Hematopoietic multipotent progenitor cell treated with erythropoietin and hydrocortisone succinate and interleukin-3 and kit ligand, for 4 days (in vitro differentiated cells): ENCODE measurements around the gene CLDN16.
A peak's percentile ranks its signal among the peaks of the same experiment; 100 is the strongest.

Experiments
- DNase-seq: peaks from one replicate; pipeline ENCODE4 v3.0.0-alpha.2; 2015

CLDN16 gene

GRCh38 chr3:190387578-190388213 lies at the start of gene CLDN16:
CLDN16 (plus strand) TSS chr3:190388163; CDS start chr3:190388330, 167 bp downstream.
- DNase-seq = no peak

- DNase-seq = peak; percentile 84
Measured at GRCh38 chr3:190338717-190339116, 49.2 kb upstream of the CLDN16 start.

GRCh38 chr3:190339130-190339529 lies 48.8 kb upstream of the CLDN16 start:
- DNase-seq = peak; percentile 49

GRCh38 chr3:190340071-190340470 lies 47.9 kb upstream of the CLDN16 start:
- DNase-seq = no peak

- DNase-seq = peak; percentile 91
Measured at GRCh38 chr3:190345027-190345821, 42.7 kb upstream of the CLDN16 start.

- DNase-seq = no peak
Measured at GRCh38 chr3:190345878-190346277, 42.1 kb upstream of the CLDN16 start.

- no peak for DNase-seq
Measured at GRCh38 chr3:190346541-190346940, 41.4 kb upstream of the CLDN16 start.

- no peak for DNase-seq
Measured at GRCh38 chr3:190352861-190353457, 35.0 kb upstream of the CLDN16 start.

- DNase-seq = no peak
Measured at GRCh38 chr3:190356246-190356645, 31.7 kb upstream of the CLDN16 start.

- no peak for DNase-seq
Measured at GRCh38 chr3:190357468-190357867, 30.5 kb upstream of the CLDN16 start.

GRCh38 chr3:190359813-190360212 lies 28.1 kb upstream of the CLDN16 start:
- DNase-seq = no peak

- DNase-seq = no peak
Measured at GRCh38 chr3:190360228-190360627, 27.7 kb upstream of the CLDN16 start.

GRCh38 chr3:190361791-190362190 lies 26.2 kb upstream of the CLDN16 start:
- DNase-seq = no peak

GRCh38 chr3:190362258-190362657 lies 25.7 kb upstream of the CLDN16 start:
- no peak for DNase-seq

- no peak for DNase-seq
Measured at GRCh38 chr3:190366133-190366532, 21.8 kb upstream of the CLDN16 start.

- DNase-seq = no peak
Measured at GRCh38 chr3:190368881-190369280, 19.1 kb upstream of the CLDN16 start.

GRCh38 chr3:190369668-190370295 lies 18.2 kb upstream of the CLDN16 start:
- DNase-seq = no peak

GRCh38 chr3:190370369-190370768 lies 17.6 kb upstream of the CLDN16 start:
- DNase-seq = no peak

GRCh38 chr3:190371152-190371551 lies 16.8 kb upstream of the CLDN16 start:
- no peak for DNase-seq

GRCh38 chr3:190375246-190375645 lies 12.7 kb upstream of the CLDN16 start:
- peak; percentile 12 for DNase-seq

- DNase-seq = no peak
Measured at GRCh38 chr3:190375671-190376070, 12.3 kb upstream of the CLDN16 start.

GRCh38 chr3:190378240-190378891 lies 9.6 kb upstream of the CLDN16 start:
- no peak for DNase-seq

GRCh38 chr3:190380184-190380583 lies 7.8 kb upstream of the CLDN16 start:
- DNase-seq = no peak
